Neuronal stem cell (in vitro differentiated cells): ENCODE data around the gene STARD13.

Source experiments
- DNase-seq: peaks from one replicate; pipeline ENCODE4 v3.0.0-alpha.2; 2013; ENCODE audit warnings: low spot score
- H2AFZ ChIP-seq: one replicate; pipeline ENCODE4 v1.6.1; 2013; ENCODE audit warnings: mild to moderate bottlenecking, low read length, inconsistent platforms
- H2AK5ac ChIP-seq: 2 replicates; pipeline ENCODE4 v1.6.1; 2013; ENCODE audit warnings: low read depth, mild to moderate bottlenecking, inconsistent platforms, low read length, moderate library complexity, mixed read lengths
- H2BK120ac ChIP-seq: 2 replicates; pipeline ENCODE4 v1.6.1; 2013; ENCODE audit warnings: low read depth, mild to moderate bottlenecking, inconsistent platforms, low read length, moderate library complexity, mixed read lengths
- H2BK12ac ChIP-seq: one replicate; pipeline ENCODE4 v1.6.1; 2013; ENCODE audit warnings: low read length, inconsistent platforms
- H2BK15ac ChIP-seq: 2 replicates; pipeline ENCODE4 v1.6.1; 2013; ENCODE audit warnings: mild to moderate bottlenecking, low read length, inconsistent platforms, mixed read lengths
- H2BK5ac ChIP-seq: one replicate; pipeline ENCODE4 v1.6.1; 2013; ENCODE audit warnings: inconsistent platforms, mild to moderate bottlenecking, low read length, moderate library complexity
- H3K14ac ChIP-seq: one replicate; pipeline ENCODE4 v1.6.1; 2013; ENCODE audit warnings: low read length, inconsistent platforms
- H3K18ac ChIP-seq: 2 replicates; pipeline ENCODE4 v1.6.1; 2013; ENCODE audit warnings: low read length, inconsistent platforms
- H3K23ac ChIP-seq: 2 replicates; pipeline ENCODE4 v1.6.1; 2013; ENCODE audit warnings: low read depth, mild to moderate bottlenecking, mixed read lengths, low read length, inconsistent platforms; ENCODE audit not compliant: poor library complexity
- H3K27ac ChIP-seq: replicated peaks from 3 replicates; pipeline ENCODE4 v1.5.1; 2013; ENCODE audit warnings: low read length, inconsistent platforms
- H3K27me3 ChIP-seq, 3 experiments: 2 replicates each; pipeline ENCODE4 v1.6.1; 2013; ENCODE audit warnings: low read length in 3 of 3, mild to moderate bottlenecking in 2 of 3, inconsistent platforms in 1 of 3, low read depth in 1 of 3, mixed read lengths in 1 of 3, moderate library complexity in 1 of 3; ENCODE audit not compliant: control insufficient read depth in 3 of 3, insufficient read depth in 3 of 3
- H3K36me3 ChIP-seq, 2 donors: replicated peaks in 1 of 2; 2 replicates each; pipeline ENCODE4 v1.6.1; 2013; ENCODE audit warnings: low read length in 2 of 2; ENCODE audit not compliant: control insufficient read depth in 2 of 2, insufficient read depth in 2 of 2
- H3K4ac ChIP-seq: 2 replicates; pipeline ENCODE4 v1.6.1; 2013; ENCODE audit warnings: inconsistent platforms, mild to moderate bottlenecking, low read length, moderate library complexity
- H3K4me1 ChIP-seq, 2 donors: 1 replicate in 1 of 2; 2 replicates in 1 of 2; pipeline ENCODE4 v1.6.1; 2013; ENCODE audit warnings: low read length in 2 of 2, low read depth in 1 of 2; ENCODE audit not compliant: control insufficient read depth in 2 of 2, insufficient read depth in 1 of 2
- H3K4me2 ChIP-seq: one replicate; pipeline ENCODE4 v1.6.1; 2013; ENCODE audit warnings: mild to moderate bottlenecking, low read length, inconsistent platforms; ENCODE audit not compliant: insufficient read depth, poor library complexity, severe bottlenecking
- H3K4me3 ChIP-seq, 2 donors: 2 replicates each; pipeline ENCODE4 v1.5.1; 2013; ENCODE audit warnings: low read length in 2 of 2, mild to moderate bottlenecking in 2 of 2, inconsistent platforms in 1 of 2, moderate library complexity in 1 of 2
- H3K79me1 ChIP-seq: one replicate; pipeline ENCODE4 v1.6.1; 2013; ENCODE audit warnings: low read depth, mild to moderate bottlenecking, inconsistent platforms, low read length, moderate library complexity
- H3K9ac ChIP-seq: one replicate; pipeline ENCODE4 v1.6.1; 2013; ENCODE audit warnings: mild to moderate bottlenecking, low read depth, low read length, inconsistent platforms; ENCODE audit not compliant: poor library complexity
- H3K9me3 ChIP-seq, 2 donors: replicated peaks in 1 of 2; 2 replicates each; pipeline versions ENCODE3 to v1.6.1; 2013; ENCODE audit warnings: low read length in 2 of 2, mild to moderate bottlenecking in 2 of 2, inconsistent platforms in 1 of 2, low read depth in 1 of 2, mixed read lengths in 1 of 2, moderate library complexity in 1 of 2; ENCODE audit not compliant: control insufficient read depth in 2 of 2, insufficient read depth in 1 of 2
- H4K8ac ChIP-seq: one replicate; pipeline ENCODE4 v1.6.1; 2013; ENCODE audit warnings: low read depth, mild to moderate bottlenecking, inconsistent platforms, low read length, moderate library complexity
- H4K91ac ChIP-seq: one replicate; pipeline ENCODE4 v1.6.1; 2013; ENCODE audit warnings: low read length, low read depth, mild to moderate bottlenecking, inconsistent platforms; ENCODE audit not compliant: poor library complexity
- WGBS, 2 donors: extraction: QIAGEN DNeasy Blood & Tissue Kit; methylation state at CpG; one replicate each; pipeline ENCODE4 v1.1.7; 2013; ENCODE audit warnings: missing lambda C conversion rate in 2 of 2, mixed read lengths in 1 of 2; ENCODE audit not compliant: insufficient read length in 2 of 2, insufficient replicate concordance in 1 of 2; ENCODE audit errors: extremely low coverage in 2 of 2; 5-methylcytosine and 5-hydroxymethylcytosine counted together

STARD13 gene

DNA sequence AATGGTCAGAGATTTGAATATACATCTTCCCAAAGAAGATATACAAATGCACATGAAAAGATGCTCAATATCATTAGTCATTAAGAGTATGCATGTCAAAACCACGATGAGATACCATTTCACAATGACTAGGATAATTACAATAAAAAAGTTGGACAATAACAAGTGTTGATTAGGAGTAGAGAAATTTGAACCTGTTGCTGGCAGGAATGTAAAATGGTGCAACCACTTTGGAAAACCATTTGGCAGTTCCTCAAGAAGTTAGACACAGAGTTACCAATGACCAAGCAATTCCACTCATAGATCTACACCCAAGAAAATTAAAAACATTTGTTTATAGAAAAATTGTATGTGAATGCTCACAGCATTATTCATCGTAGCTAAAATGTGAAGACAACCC lies 33.2 kb upstream of the STARD13 start:
- Histone ChIP-seq H3K14ac (no peak overlapping the region), H2BK15ac (no peak overlapping the region), H3K4me3 (no peak overlapping the region), H2BK120ac (no peak overlapping the region), H4K8ac (no peak overlapping the region), H3K18ac (no peak overlapping the region), H2AK5ac (no peak overlapping the region), H3K23ac (no peak overlapping the region), H3K4ac (no peak overlapping the region), H3K36me3 (no peaks in the 10 kb centered on the region), H2AFZ (no peak overlapping the region), H3K79me1 (no peaks in the 10 kb centered on the region), H3K9me3 (no peaks in the 10 kb centered on the region), H3K4me1 (no peaks in the 10 kb centered on the region), H4K91ac (no peak overlapping the region), H3K4me2 (no peak overlapping the region), H3K9ac (no peak overlapping the region), H3K27me3 (no peaks in the 10 kb centered on the region), H2BK12ac (no peak overlapping the region), H2BK5ac (no peak overlapping the region), H3K27ac (no peak overlapping the region)
- no peak for DNase-seq
- no CpG with 5 or more reads among the region's 2 CpGs for WGBS, 2 donors

DNA sequence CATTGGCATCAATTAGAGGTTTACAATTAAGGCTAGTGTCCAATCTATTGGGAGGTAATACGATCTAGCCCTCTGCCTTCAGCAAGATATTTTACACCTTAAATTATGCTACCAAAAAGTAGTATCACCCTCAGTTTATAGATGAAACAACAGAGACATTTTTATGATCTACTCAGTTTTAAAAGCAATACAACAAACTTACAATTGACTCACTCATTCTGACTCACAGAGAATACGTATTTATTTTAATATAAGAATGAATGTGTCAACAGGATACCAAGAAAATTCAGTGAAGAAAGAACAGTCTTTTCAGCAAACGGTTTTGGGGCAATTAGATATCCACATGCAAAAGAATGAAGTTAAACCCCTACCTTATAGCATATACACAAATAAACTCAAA lies 32.5 kb upstream of the STARD13 start:
- Histone ChIP-seq H3K9ac (no peak overlapping the region), H3K4me1 (no peaks in the 10 kb centered on the region), H3K9me3 (no peaks in the 10 kb centered on the region), H2BK15ac (no peak overlapping the region), H3K79me1 (no peaks in the 10 kb centered on the region), H2AK5ac (no peak overlapping the region), H3K27ac (no peak overlapping the region), H3K4ac (no peak overlapping the region), H3K4me2 (no peak overlapping the region), H2BK120ac (no peak overlapping the region), H3K23ac (no peak overlapping the region), H4K91ac (no peak overlapping the region), H4K8ac (no peak overlapping the region), H2BK12ac (no peak overlapping the region), H2BK5ac (no peak overlapping the region), H3K27me3 (no peaks in the 10 kb centered on the region), H3K36me3 (no peaks in the 10 kb centered on the region), H2AFZ (no peak overlapping the region), H3K4me3 (no peak overlapping the region), H3K18ac (no peak overlapping the region), H3K14ac (no peak overlapping the region)
- DNase-seq, result no peak
- WGBS, 2 donors, result no CpG with 5 or more reads among the region's 3 CpGs

DNA sequence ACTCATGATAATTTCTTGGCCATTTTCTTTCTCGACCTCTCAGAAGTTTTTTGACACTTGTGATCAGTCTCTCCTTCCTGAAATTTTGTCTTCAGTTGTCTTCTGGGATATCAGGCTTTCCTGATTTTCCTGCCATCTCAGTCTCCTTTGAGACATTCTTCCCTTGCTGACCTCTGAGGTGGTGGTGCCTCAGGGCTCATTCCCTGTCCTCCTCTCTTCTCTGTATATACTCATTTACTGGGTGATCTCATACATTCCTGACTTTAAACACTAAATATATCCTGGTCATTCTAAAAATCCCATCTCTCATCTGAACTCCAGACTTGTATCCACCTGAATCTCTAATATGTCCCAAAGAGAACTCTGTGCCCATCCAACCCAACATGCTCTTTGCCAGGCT lies 31.3 kb upstream of the STARD13 start:
- Histone ChIP-seq H3K23ac (no peak overlapping the region), H4K91ac (no peak overlapping the region), H3K9ac (no peak overlapping the region), H3K9me3 (no peaks in the 10 kb centered on the region), H2AK5ac (no peak overlapping the region), H2AFZ (no peak overlapping the region), H3K79me1 (no peaks in the 10 kb centered on the region), H2BK15ac (no peak overlapping the region), H2BK5ac (no peak overlapping the region), H4K8ac (no peak overlapping the region), H2BK120ac (no peak overlapping the region), H3K4me3 (no peak overlapping the region), H3K4me2 (no peak overlapping the region), H3K27me3 (no peaks in the 10 kb centered on the region), H3K27ac (no peak overlapping the region), H3K14ac (no peak overlapping the region), H3K4me1 (no peaks in the 10 kb centered on the region), H2BK12ac (no peak overlapping the region), H3K4ac (no peak overlapping the region), H3K36me3 (no peaks in the 10 kb centered on the region), H3K18ac (no peak overlapping the region)
- DNase-seq, result no peak
- WGBS, 2 donors, result no CpG with 5 or more reads among the region's 1 CpG

DNA sequence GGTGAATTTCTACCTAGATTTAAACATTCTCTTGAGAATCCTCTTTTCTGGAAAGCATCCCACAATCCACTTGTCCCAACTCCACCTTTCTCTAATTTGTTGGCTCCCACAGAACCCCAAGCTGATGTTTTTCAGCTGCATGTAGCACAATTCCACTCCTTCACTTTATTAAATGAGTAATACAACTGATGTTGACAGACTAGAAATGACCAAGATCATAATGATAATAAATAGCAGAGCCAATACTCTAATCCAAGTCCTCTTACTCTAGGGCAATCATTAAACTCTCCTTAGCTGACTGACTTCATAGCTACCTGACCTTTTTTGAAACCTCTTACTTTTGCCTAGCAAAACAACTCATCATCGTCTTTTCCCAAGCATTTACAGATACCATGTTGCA lies 27.9 kb upstream of the STARD13 start:
- no CpG with 5 or more reads among the region's 1 CpG for WGBS, 2 donors
- Histone ChIP-seq H3K27ac (no peak overlapping the region), H3K9me3 (no peaks in the 10 kb centered on the region), H3K27me3 (no peaks in the 10 kb centered on the region), H3K4me2 (no peak overlapping the region), H2AK5ac (no peak overlapping the region), H4K8ac (no peak overlapping the region), H3K79me1 (no peaks in the 10 kb centered on the region), H3K4ac (no peak overlapping the region), H3K23ac (no peak overlapping the region), H2BK5ac (no peak overlapping the region), H3K36me3 (no peaks in the 10 kb centered on the region), H2BK120ac (no peak overlapping the region), H3K14ac (no peak overlapping the region), H3K4me1 (no peaks in the 10 kb centered on the region), H2AFZ (no peak overlapping the region), H3K4me3 (no peak overlapping the region), H2BK15ac (no peak overlapping the region), H2BK12ac (no peak overlapping the region), H3K9ac (no peak overlapping the region), H3K18ac (no peak overlapping the region), H4K91ac (no peak overlapping the region)
- no peak for DNase-seq
